Astrocyte (in vitro differentiated cells and primary cell): ENCODE data around the gene HMG20B. TPM values are rescaled to one million over a fixed set of nuclear protein-coding genes. Genes with fewer than 3 reads are reported as not detected.

Experiments used
- DNase-seq: peaks from one replicate; pipeline ENCODE4 v3.0.0-alpha.2; 2010; ENCODE audit warnings: low read depth
- FAIRE-seq: peaks from 2 replicates; lab custom pipeline; 2011; peaks lifted over from hg19 to GRCh38; lab: Jason Lieb, UNC
- H2AFZ ChIP-seq: 2 replicates; pipeline ENCODE4 v1.6.0; 2012; ENCODE audit warnings: low read depth, low read length, inconsistent platforms
- H3K27ac ChIP-seq: 2 replicates; pipeline ENCODE4 v1.5.1; 2011; ENCODE audit warnings: low read depth, low read length, inconsistent platforms
- H3K27me3 ChIP-seq: 2 replicates; pipeline ENCODE4 v1.6.0; 2011; ENCODE audit warnings: low read length, inconsistent platforms; ENCODE audit not compliant: insufficient read depth
- H3K36me3 ChIP-seq: 2 replicates; pipeline ENCODE4 v1.5.1; 2011; ENCODE audit warnings: low read length, inconsistent platforms; ENCODE audit not compliant: insufficient read depth
- H3K4me1 ChIP-seq: 2 replicates; pipeline ENCODE4 v1.5.1; 2011; ENCODE audit warnings: low read length, inconsistent platforms; ENCODE audit not compliant: insufficient read depth
- H3K4me2 ChIP-seq: 2 replicates; pipeline ENCODE4 v1.6.0; 2012; ENCODE audit warnings: low read length, inconsistent platforms
- H3K4me3 ChIP-seq: 2 replicates; pipeline ENCODE4 v1.5.1; 2011; ENCODE audit warnings: low read depth, mild to moderate bottlenecking, low read length, inconsistent platforms; ENCODE audit not compliant: insufficient read depth
- H3K79me2 ChIP-seq: 2 replicates; pipeline ENCODE4 v1.6.0; 2012; ENCODE audit warnings: mild to moderate bottlenecking, low read length, inconsistent platforms; ENCODE audit not compliant: insufficient read depth
- H3K9ac ChIP-seq: 2 replicates; pipeline ENCODE4 v1.6.0; 2012; ENCODE audit warnings: mild to moderate bottlenecking, low read length, inconsistent platforms
- H3K9me3 ChIP-seq: 2 replicates; pipeline ENCODE4 v1.5.1; 2012; ENCODE audit warnings: low read depth, mild to moderate bottlenecking, low read length, inconsistent platforms; ENCODE audit not compliant: insufficient read depth
- H4K20me1 ChIP-seq: 2 replicates; pipeline ENCODE4 v1.6.0; 2012; ENCODE audit warnings: low read length, inconsistent platforms; ENCODE audit not compliant: insufficient read depth
- H3K27ac Mint-ChIP-seq: one replicate; pipeline ENCODE4 v1.8.0; 2021; ENCODE audit warnings: mild to moderate bottlenecking, mixed read lengths; ENCODE audit not compliant: unreplicated experiment
- H3K27me3 Mint-ChIP-seq: one replicate; pipeline ENCODE4 v1.8.0; 2021; ENCODE audit warnings: low read depth, mixed read lengths; ENCODE audit not compliant: unreplicated experiment
- H3K36me3 Mint-ChIP-seq: one replicate; pipeline ENCODE4 v1.8.0; 2021; ENCODE audit warnings: low read depth, mixed read lengths; ENCODE audit not compliant: unreplicated experiment
- H3K4me1 Mint-ChIP-seq: one replicate; pipeline ENCODE4 v1.8.0; 2021; ENCODE audit warnings: low read depth, mixed read lengths; ENCODE audit not compliant: unreplicated experiment
- H3K4me3 Mint-ChIP-seq: one replicate; pipeline ENCODE4 v1.8.0; 2021; ENCODE audit warnings: mild to moderate bottlenecking, moderate library complexity, mixed read lengths; ENCODE audit not compliant: unreplicated experiment
- H3K9me3 Mint-ChIP-seq: one replicate; pipeline ENCODE4 v1.8.0; 2021; ENCODE audit warnings: mild to moderate bottlenecking, mixed read lengths; ENCODE audit not compliant: unreplicated experiment
- CTCF ChIP-seq: IDR thresholded peaks from 2 replicates; pipeline ENCODE4 v1.5.1; 2011; ENCODE audit warnings: low read depth, mild to moderate bottlenecking, inconsistent platforms, low read length, moderate library complexity; ENCODE audit not compliant: insufficient read depth
- EZH2 ChIP-seq: IDR thresholded peaks from 2 replicates; pipeline ENCODE4 v1.6.1; 2012; ENCODE audit warnings: mild to moderate bottlenecking, low read length, inconsistent platforms; ENCODE audit not compliant: insufficient read depth
- total RNA-seq: library from RNA; stranded (reverse); gene quantifications from 2 replicates; pipeline ENCODE4 v1.2.1, GENCODE V29; 2021

HMG20B gene
- total RNA-seq, 1 donor from 2014 or later = 55.9 TPM

- no peak for FAIRE-seq
- Histone ChIP-seq H3K9ac (no peak overlapping the region), H3K36me3 (no peaks in the 10 kb centered on the region), H4K20me1 (peaks cover 56% of the 10 kb centered on the region), H3K4me2 (peak overlapping the region; percentile 98), H3K4me1 (peaks cover 28% of the 10 kb centered on the region), H3K27me3 (no peaks in the 10 kb centered on the region), H3K4me3 (no peak overlapping the region), H3K9me3 (no peaks in the 10 kb centered on the region), H3K79me2 (peaks cover 60% of the 10 kb centered on the region), H3K27ac (no peak overlapping the region), H2AFZ (no peak overlapping the region)
- peaks cover 25% of the 10 kb centered on the region for H3K4me1 Mint-ChIP-seq
- H3K27me3 Mint-ChIP-seq = no peaks in the 10 kb centered on the region
- H3K27ac Mint-ChIP-seq = peak overlapping the region; percentile 82
- peaks cover 13% of the 10 kb centered on the region for H3K36me3 Mint-ChIP-seq
- no peak for DNase-seq
- no peaks in the 10 kb centered on the region for H3K9me3 Mint-ChIP-seq
- peak overlapping the region; percentile 69 for H3K4me3 Mint-ChIP-seq
- no peak for TF ChIP-seq CTCF
- TF ChIP-seq EZH2 = no peak
These were observed 18.3 kb upstream of the HMG20B start for GRCh38 chr19:3554254-3555083.

- no peak for FAIRE-seq
- H3K36me3 ChIP-seq = no peaks in the 10 kb centered on the region
- TF ChIP-seq CTCF (no peak), EZH2 (no peak)
- no peaks in the 10 kb centered on the region for H3K9me3 ChIP-seq
- Mint-ChIP-seq H3K27ac (peak overlapping the region; percentile 85), H3K4me3 (peak overlapping the region; percentile 99), H3K36me3 (peaks cover 13% of the 10 kb centered on the region), H3K4me1 (peaks cover 25% of the 10 kb centered on the region), H3K9me3 (no peaks in the 10 kb centered on the region), H3K27me3 (no peaks in the 10 kb centered on the region)
- H3K27me3 ChIP-seq = no peaks in the 10 kb centered on the region
- H2AFZ ChIP-seq = no peak overlapping the region
- peaks cover 50% of the 10 kb centered on the region for H4K20me1 ChIP-seq
- no peak for DNase-seq
- peaks cover 57% of the 10 kb centered on the region for H3K79me2 ChIP-seq
- peaks cover 28% of the 10 kb centered on the region for H3K4me1 ChIP-seq
- H3K4me2 ChIP-seq = peak overlapping the region; percentile 98
- peak overlapping the region; percentile 89 for H3K4me3 ChIP-seq
- no peak overlapping the region for H3K27ac ChIP-seq
- H3K9ac ChIP-seq = peak overlapping the region; percentile 87
These were observed 16.9 kb upstream of the HMG20B start for GRCh38 chr19:3555653-3556422.
